Ovary (tissue), 9 donors: ENCODE data around the gene CRADD. TPM values are rescaled to one million over a fixed set of nuclear protein-coding genes. Genes with fewer than 3 reads are reported as not detected.

ENCODE experiments used
- DNase-seq, 5 donors: peaks; one replicate each; pipeline ENCODE4 v3.0.0-alpha.2; 2019 to 2020
- H3K27ac ChIP-seq, 2 donors: fragments of 200-600 bp; one replicate each; pipeline versions ENCODE4 v1.5.1 to v1.8.0; 2019 to 2022
- H3K27me3 ChIP-seq: fragments of 200-600 bp; one replicate; pipeline ENCODE4 v1.8.0; 2022
- H3K36me3 ChIP-seq: fragments of 200-600 bp; sonication (generic); one replicate; pipeline ENCODE4 v1.5.1; 2019
- H3K4me1 ChIP-seq: one replicate; pipeline ENCODE4 v1.8.1; 2013; ENCODE audit warnings: mild to moderate bottlenecking, moderate library complexity; ENCODE audit not compliant: insufficient read depth
- H3K4me3 ChIP-seq: fragments of 200-600 bp; sonication (generic); one replicate; pipeline ENCODE4 v1.5.1; 2017
- H3K9me3 ChIP-seq, 2 donors: fragments of 200-600 bp in 1 of 2; sonication (generic) in 1 of 2; one replicate each; pipeline versions ENCODE4 v1.5.1 to v1.8.1; 2013 to 2019; ENCODE audit warnings: mild to moderate bottlenecking in 1 of 2, moderate library complexity in 1 of 2
- EP300 ChIP-seq: sonication (generic); formaldehyde crosslinking; IDR thresholded peaks from one replicate; pipeline ENCODE4 v1.6.1; 2017; ENCODE audit warnings: antibody characterized with exemption
- POLR2A ChIP-seq: fragments of 450-650 bp; IDR thresholded peaks from one replicate; pipeline ENCODE4 v1.6.1; 2017; ENCODE audit warnings: antibody characterized with exemption, mild to moderate bottlenecking, moderate library complexity
- WGBS, 3 donors: extraction: QIAGEN DNeasy Blood & Tissue Kit in 1 of 3; methylation state at CpG; one replicate each; pipeline versions ENCODE4 v1.1.5 to v1.1.7; 2013 to 2017; 5-methylcytosine and 5-hydroxymethylcytosine counted together
- intact Hi-C, 4 donors: fragments of 100-400 bp; cut with DNase I; formaldehyde crosslinking; loops; one replicate each; pipeline versions ENCODE4 v1.11.0 to v1.15.1; 2022 to 2023
- polyA plus RNA-seq, 2 donors: library from polyadenylated mRNA; stranded (reverse); fragments of 200-250 nt in 1 of 2; fragments of 350-450 nt in 1 of 2; fragmentation: Illumina TruSeq in 1 of 2; extraction: RNeasy Lipid Tissue Mini Kit (QIAGEN cat#74804) in 1 of 2; gene quantifications; one replicate each; pipeline ENCODE4 v1.2.3, GENCODE V29; 2013 to 2014
- total RNA-seq, 7 donors: library from RNA; depleted of rRNA in 2 of 7; stranded (reverse); fragments of >200 nt in 2 of 7; fragmentation: NEBNext Ultra II Directional in 3 of 7; extraction: Animal tissue kit (Norgen Biotek cat#: 25700) in 3 of 7; gene quantifications; one replicate each; pipeline versions ENCODE4 v1.1.0 to v1.2.4, GENCODE V29; 2016 to 2023
- TF ChIP-seq, protein P1 (sequence below), 3 donors: fragments of 450-650 bp in 2 of 3; fragments of 200-600 bp in 1 of 3; IDR thresholded peaks; one replicate each; pipeline versions ENCODE4 v1.5.1 to v1.8.0; 2016 to 2022; ENCODE audit warnings: antibody characterized with exemption in 3 of 3, mild to moderate bottlenecking in 1 of 3
- donor health status: DM: no; HTN: no; CAD: no; lungs with moderate emphysema.
- donor health status: DM: no; HTN: no; CAD: no.
- donor health status: Bipolar disorder and iron deficiency.
- donor health status: DM: yes; HTN: yes; CAD: no.
- donor health status: DM: no; HTN: no; CAD: no.
- donor health status: DM: yes; HTN: yes; CAD: no.

CRADD gene
- total and polyA plus RNA-seq, 9 donors: 11.4 to 67.8 (median 16.9) TPM

GRCh38 chr12:93833946-93834345 is 156.8 kb downstream of the CRADD start:
- Histone ChIP-seq H3K4me3 (no peak overlapping the region), H3K4me1 (peaks cover 1% of the 10 kb centered on the region), H3K36me3 (no peaks in the 10 kb centered on the region), H3K27ac (no peak overlapping the region), H3K27me3 (no peaks in the 10 kb centered on the region), H3K9me3 (no peaks in the 10 kb centered on the region)
- DNase-seq: no peak
- TF ChIP-seq, protein P1, sequence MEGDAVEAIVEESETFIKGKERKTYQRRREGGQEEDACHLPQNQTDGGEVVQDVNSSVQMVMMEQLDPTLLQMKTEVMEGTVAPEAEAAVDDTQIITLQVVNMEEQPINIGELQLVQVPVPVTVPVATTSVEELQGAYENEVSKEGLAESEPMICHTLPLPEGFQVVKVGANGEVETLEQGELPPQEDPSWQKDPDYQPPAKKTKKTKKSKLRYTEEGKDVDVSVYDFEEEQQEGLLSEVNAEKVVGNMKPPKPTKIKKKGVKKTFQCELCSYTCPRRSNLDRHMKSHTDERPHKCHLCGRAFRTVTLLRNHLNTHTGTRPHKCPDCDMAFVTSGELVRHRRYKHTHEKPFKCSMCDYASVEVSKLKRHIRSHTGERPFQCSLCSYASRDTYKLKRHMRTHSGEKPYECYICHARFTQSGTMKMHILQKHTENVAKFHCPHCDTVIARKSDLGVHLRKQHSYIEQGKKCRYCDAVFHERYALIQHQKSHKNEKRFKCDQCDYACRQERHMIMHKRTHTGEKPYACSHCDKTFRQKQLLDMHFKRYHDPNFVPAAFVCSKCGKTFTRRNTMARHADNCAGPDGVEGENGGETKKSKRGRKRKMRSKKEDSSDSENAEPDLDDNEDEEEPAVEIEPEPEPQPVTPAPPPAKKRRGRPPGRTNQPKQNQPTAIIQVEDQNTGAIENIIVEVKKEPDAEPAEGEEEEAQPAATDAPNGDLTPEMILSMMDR (IDR thresholded peaks at IDR 0.05): no peak
- TF ChIP-seq POLR2A: no peak
- no peak for TF ChIP-seq EP300
- intact Hi-C loops: no loop called here
- WGBS, 3 donors: 87 to 91% (median 90%) methylated on average over 6 of the region's 6 CpGs

- 82 to 89% (median 84%) methylated on average over 7 of the region's 7 CpGs for WGBS, 3 donors
- H3K4me1 ChIP-seq: peaks cover 1% of the 10 kb centered on the region
- no peaks in the 10 kb centered on the region for H3K36me3 ChIP-seq
- H3K4me3 ChIP-seq: no peak overlapping the region
- intact Hi-C loops: no loop called here
- no peak for TF ChIP-seq EP300
- TF ChIP-seq POLR2A: no peak
- TF ChIP-seq, protein P1 (IDR thresholded peaks at IDR 0.05): no peak
- H3K9me3 ChIP-seq: no peaks in the 10 kb centered on the region
- no peak overlapping the region for H3K27ac ChIP-seq
- DNase-seq: no peak
- no peaks in the 10 kb centered on the region for H3K27me3 ChIP-seq
These were observed 159.6 kb downstream of the CRADD start for GRCh38 chr12:93836620-93837260.

GRCh38 chr12:93838193-93838592 is 161.0 kb downstream of the CRADD start:
- intact Hi-C loops: no loop called here
- TF ChIP-seq POLR2A: no peak
- TF ChIP-seq EP300: no peak
- TF ChIP-seq, protein P1 (IDR thresholded peaks at IDR 0.05): no peak
- H3K4me3 ChIP-seq: no peak overlapping the region
- no peaks in the 10 kb centered on the region for H3K9me3 ChIP-seq
- no peaks in the 10 kb centered on the region for H3K36me3 ChIP-seq
- DNase-seq: no peak
- WGBS, 3 donors: 59 to 71% (median 69%) methylated on average over 3 of the region's 3 CpGs
- H3K27ac ChIP-seq: no peak overlapping the region
- peaks cover 1% of the 10 kb centered on the region for H3K4me1 ChIP-seq
- H3K27me3 ChIP-seq: no peaks in the 10 kb centered on the region

DNA sequence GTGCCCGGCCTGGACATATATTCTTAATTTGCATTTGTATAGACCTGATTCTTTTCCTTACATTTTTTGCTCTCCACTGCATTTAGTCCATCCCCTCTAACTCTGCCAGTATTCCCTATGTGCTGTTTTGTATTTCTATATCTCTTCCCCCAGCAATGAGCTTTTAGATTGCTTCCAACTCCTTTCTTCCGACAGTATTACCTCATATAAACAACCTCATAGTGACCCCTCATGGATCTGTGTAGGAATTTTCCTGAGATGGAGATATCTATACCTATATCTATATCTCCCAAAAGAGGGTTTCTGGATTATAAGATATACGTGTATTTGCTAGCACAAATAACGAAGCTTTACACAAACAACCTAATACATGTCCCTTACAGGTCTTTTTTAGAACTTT is 161.9 kb downstream of the CRADD start:
- DNase-seq: no peak
- intact Hi-C loops: no loop called here
- no peak for TF ChIP-seq EP300
- TF ChIP-seq POLR2A: no peak
- TF ChIP-seq, protein P1 (IDR thresholded peaks at IDR 0.05): no peak
- Histone ChIP-seq H3K36me3 (no peaks in the 10 kb centered on the region), H3K27ac (no peak overlapping the region), H3K4me3 (no peak overlapping the region), H3K4me1 (peaks cover 1% of the 10 kb centered on the region), H3K27me3 (no peaks in the 10 kb centered on the region), H3K9me3 (no peaks in the 10 kb centered on the region)
- 79 to 95% (median 94%) methylated on average over 4 of the region's 4 CpGs for whole genome bisulfite sequencing, 3 donors
